ENCODE data around the gene ATP8A2. TPM values are rescaled to one million over a fixed set of nuclear protein-coding genes. Genes with fewer than 3 reads are reported as not detected.

Gene ATP8A2
- total and polyA plus RNA-seq, 9 donors, result 0.23 to 0.95 (median 0.35) TPM

DNA sequence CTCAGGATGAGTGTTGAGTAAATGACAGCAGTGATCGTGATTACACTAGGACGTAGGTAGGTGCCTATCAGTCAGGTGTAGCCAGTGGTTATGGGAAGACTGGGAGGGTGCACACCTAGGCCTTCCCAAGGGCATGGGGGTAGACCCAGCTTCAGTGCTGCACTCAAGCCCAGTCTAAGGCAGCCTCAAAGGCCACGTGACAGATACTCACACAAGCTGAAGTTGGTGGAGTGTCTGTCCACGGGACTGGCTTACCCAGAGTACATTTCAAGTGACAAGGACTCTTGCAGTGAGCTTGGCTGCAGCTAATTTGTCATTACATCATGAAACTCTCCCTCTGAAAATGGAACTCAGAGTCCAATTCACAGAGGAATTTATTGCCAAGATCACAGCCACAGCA lies 561.7 kb downstream of the ATP8A2 start:
- WGBS, 3 donors, result 91 to 95% (median 92%) methylated on average over 4 of the region's 4 CpGs
- DNase-seq, result no peak
- Histone ChIP-seq H3K27ac (no peak overlapping the region), H3K27me3 (no peaks in the 10 kb centered on the region), H3K4me1 (ENCODE audit: insufficient read depth) (peaks cover 3% of the 10 kb centered on the region), H3K36me3 (no peaks in the 10 kb centered on the region), H3K9me3 (no peaks in the 10 kb centered on the region), H3K4me3 (no peak overlapping the region)
- intact Hi-C loops (cut with DNase I), result no loop called here
- TF ChIP-seq, protein P1, sequence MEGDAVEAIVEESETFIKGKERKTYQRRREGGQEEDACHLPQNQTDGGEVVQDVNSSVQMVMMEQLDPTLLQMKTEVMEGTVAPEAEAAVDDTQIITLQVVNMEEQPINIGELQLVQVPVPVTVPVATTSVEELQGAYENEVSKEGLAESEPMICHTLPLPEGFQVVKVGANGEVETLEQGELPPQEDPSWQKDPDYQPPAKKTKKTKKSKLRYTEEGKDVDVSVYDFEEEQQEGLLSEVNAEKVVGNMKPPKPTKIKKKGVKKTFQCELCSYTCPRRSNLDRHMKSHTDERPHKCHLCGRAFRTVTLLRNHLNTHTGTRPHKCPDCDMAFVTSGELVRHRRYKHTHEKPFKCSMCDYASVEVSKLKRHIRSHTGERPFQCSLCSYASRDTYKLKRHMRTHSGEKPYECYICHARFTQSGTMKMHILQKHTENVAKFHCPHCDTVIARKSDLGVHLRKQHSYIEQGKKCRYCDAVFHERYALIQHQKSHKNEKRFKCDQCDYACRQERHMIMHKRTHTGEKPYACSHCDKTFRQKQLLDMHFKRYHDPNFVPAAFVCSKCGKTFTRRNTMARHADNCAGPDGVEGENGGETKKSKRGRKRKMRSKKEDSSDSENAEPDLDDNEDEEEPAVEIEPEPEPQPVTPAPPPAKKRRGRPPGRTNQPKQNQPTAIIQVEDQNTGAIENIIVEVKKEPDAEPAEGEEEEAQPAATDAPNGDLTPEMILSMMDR (IDR thresholded peaks at IDR 0.05), result no peak
- no peak for TF ChIP-seq POLR2A (IDR thresholded peaks at IDR 0.05)
- no peak for TF ChIP-seq EP300 (IDR thresholded peaks at IDR 0.05)

DNA sequence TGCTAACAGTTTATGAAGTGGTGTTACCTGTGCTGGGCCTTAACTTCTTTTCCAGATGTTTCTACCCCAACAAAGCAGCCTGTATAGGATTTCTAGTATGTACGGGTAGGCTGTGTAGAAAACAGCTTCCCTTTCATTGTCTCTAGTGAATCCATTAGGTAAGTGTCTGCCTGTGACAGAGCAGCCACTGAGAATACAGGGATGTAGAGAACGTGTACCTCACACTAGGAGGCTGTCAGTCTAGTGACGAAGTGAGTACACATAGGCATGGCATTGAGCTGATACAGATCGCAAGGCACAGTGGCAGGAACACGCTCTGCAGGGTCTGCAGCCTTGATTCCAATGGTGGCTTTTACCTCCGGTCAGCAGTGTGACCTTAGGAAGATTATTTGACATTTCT lies 562.4 kb downstream of the ATP8A2 start:
- TF ChIP-seq EP300 (IDR thresholded peaks at IDR 0.05) (no peak), POLR2A (IDR thresholded peaks at IDR 0.05) (no peak)
- TF ChIP-seq, protein P1 (IDR thresholded peaks at IDR 0.05), result no peak
- Histone ChIP-seq H3K4me1 (ENCODE audit: insufficient read depth) (peaks cover under 1% of the 10 kb centered on the region), H3K36me3 (no peaks in the 10 kb centered on the region), H3K4me3 (no peak overlapping the region), H3K27me3 (no peaks in the 10 kb centered on the region), H3K9me3 (no peaks in the 10 kb centered on the region), H3K27ac (no peak overlapping the region)
- intact Hi-C loops (cut with DNase I), result no loop called here
- WGBS, 3 donors, result 91 to 97% (median 94%) methylated on average over 6 of the region's 6 CpGs
- DNase-seq, result no peak

DNA sequence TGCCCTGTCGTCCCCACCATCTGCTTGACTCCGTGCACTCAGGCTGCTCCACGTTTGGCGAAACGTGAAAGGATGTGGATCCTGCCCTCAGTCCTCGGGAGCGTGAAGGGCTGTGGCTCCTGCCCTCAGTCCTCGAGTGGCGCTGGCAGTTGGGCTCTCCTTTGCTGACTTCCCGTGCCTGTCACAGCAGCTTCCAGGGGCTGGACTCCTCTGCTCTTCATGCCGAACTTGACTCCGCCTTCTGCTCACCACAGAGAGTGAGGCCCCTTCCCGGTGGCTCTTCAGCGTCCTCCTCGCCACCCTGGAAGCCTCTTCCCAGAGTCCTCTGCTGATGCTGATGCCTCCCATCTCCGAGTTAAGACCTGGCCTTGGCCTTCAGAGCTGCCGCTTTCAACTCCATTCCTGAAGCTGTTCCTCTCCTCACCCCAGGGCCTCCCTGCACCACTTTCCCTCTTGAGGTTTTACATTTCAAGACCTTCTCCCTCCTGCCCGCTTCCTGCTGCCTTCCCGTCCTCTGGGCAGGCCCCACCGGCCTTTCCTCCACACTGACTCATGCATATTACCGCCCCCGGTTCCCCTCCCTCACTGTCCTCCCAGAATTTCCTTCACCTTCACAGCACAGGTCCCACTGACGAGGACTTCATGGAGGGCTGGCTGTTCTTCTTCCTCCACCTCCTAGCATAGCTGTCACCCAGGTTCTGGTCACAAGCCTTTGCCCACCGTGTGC lies 568.4 kb downstream of the ATP8A2 start:
- DNase-seq, result no peak
- no peaks in the 10 kb centered on the region for H3K4me1 ChIP-seq (ENCODE audit: insufficient read depth)
- no peak overlapping the region for H3K4me3 ChIP-seq
- TF ChIP-seq POLR2A (IDR thresholded peaks at IDR 0.05) (no peak), EP300 (IDR thresholded peaks at IDR 0.05) (no peak)
- TF ChIP-seq, protein P1 (IDR thresholded peaks at IDR 0.05), result no peak
- H3K36me3 ChIP-seq, result no peaks in the 10 kb centered on the region
- no peaks in the 10 kb centered on the region for H3K27me3 ChIP-seq
- no peak overlapping the region for H3K27ac ChIP-seq
- WGBS, 3 donors, result 84% methylated on average over 24 of the region's 24 CpGs
- intact Hi-C loops (cut with DNase I), result no loop called here
- no peaks in the 10 kb centered on the region for H3K9me3 ChIP-seq

DNA sequence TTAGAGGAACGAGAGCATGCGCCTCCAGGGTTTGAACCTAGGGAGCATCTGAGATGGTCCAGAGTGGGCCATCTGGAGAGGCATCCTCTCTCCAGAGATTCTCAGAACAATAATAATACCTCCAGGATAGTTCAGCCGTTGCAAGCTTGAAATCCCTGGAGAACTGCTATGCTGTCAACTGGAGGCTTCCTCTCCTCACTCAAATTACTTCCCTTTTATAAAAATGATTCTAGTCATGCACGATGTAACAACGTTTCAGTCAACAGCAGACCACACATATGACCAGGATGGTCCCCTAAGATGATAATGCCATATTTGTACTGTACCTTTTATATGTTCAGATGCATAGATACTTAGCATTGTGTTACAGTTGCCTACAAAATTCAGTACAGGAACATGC lies 571.3 kb downstream of the ATP8A2 start:
- intact Hi-C loops (cut with DNase I), result loop anchor here in 1 of 4 donors (2.0 kb wide), 1 partner anchor 20 kb away; no protein-coding TSS in a partner anchor
- Histone ChIP-seq H3K4me1 (ENCODE audit: insufficient read depth) (no peaks in the 10 kb centered on the region), H3K9me3 (no peaks in the 10 kb centered on the region), H3K36me3 (no peaks in the 10 kb centered on the region), H3K27ac (no peak overlapping the region), H3K4me3 (no peak overlapping the region), H3K27me3 (no peaks in the 10 kb centered on the region)
- 68 to 79% (median 72%) methylated on average over 5 of the region's 5 CpGs for WGBS, 3 donors
- TF ChIP-seq EP300 (IDR thresholded peaks at IDR 0.05) (no peak), POLR2A (IDR thresholded peaks at IDR 0.05) (no peak)
- TF ChIP-seq, protein P1 (IDR thresholded peaks at IDR 0.05), result no peak
- DNase-seq, result no peak
